Activated CD4-positive, alpha-beta T cell treated with anti-CD3 and anti-CD28 coated beads for 36 hours (primary cell): ENCODE measurements around the gene ZNF101. TPM values are rescaled to one million over a fixed set of nuclear protein-coding genes. Genes with fewer than 3 reads are reported as not detected.
A peak's percentile ranks its signal among the peaks of the same experiment; 100 is the strongest.

ENCODE experiments used
- ATAC-seq: fragments of 200-7000 bp; cut with Tn5 transposase; one replicate; pipeline ENCODE4 v1.10.0; 2021; ENCODE audit warnings: mild to moderate bottlenecking, moderate library complexity
- CTCF ChIA-PET: fragments of 350-600 bp; sonication (Branson Sonifier 250); formaldehyde crosslinking; loops from one replicate; lab custom pipeline; 2021; ENCODE audit warnings: antibody characterized with exemption; lab: Charles Lee
- POLR2A ChIA-PET: fragments of 350-600 bp; sonication (Branson Sonifier 250); formaldehyde crosslinking; loops from one replicate; lab custom pipeline; 2021; ENCODE audit warnings: antibody characterized with exemption, inconsistent platforms; lab: Charles Lee
- DNase-seq: peaks from one replicate; pipeline ENCODE4 v3.0.0-alpha.2; 2020
- H3K27ac Mint-ChIP-seq: one replicate; pipeline ENCODE4 v1.8.0; 2021; ENCODE audit warnings: mixed read lengths
- H3K27me3 Mint-ChIP-seq: one replicate; pipeline ENCODE4 v1.8.0; 2021; ENCODE audit warnings: mixed read lengths
- H3K36me3 Mint-ChIP-seq: one replicate; pipeline ENCODE4 v1.8.0; 2021; ENCODE audit warnings: low read depth, mixed read lengths
- H3K4me1 Mint-ChIP-seq: one replicate; pipeline ENCODE4 v1.8.0; 2021; ENCODE audit warnings: mixed read lengths
- H3K4me3 Mint-ChIP-seq: one replicate; pipeline ENCODE4 v1.8.0; 2021; ENCODE audit warnings: mild to moderate bottlenecking, moderate library complexity, mixed read lengths
- H3K9me3 Mint-ChIP-seq: one replicate; pipeline ENCODE4 v1.8.0; 2021; ENCODE audit warnings: low read depth, mixed read lengths
- intact Hi-C, 2 experiments: fragments of 100-400 bp; cut with DNase I in 1 of 2; cut with micrococcal nuclease in 1 of 2; formaldehyde crosslinking; loops; one replicate each; pipeline versions ENCODE4 v1.14.2 to v1.15.1; 2022 to 2024; cut with DNase I, micrococcal nuclease
- total RNA-seq, 2 experiments: library from RNA; stranded (reverse); gene quantifications; one replicate each; pipeline ENCODE4 v1.2.3, GENCODE V29; 2021

The ZNF101 gene
- total RNA-seq, 2 experiments from 2014 or later: 63.9 to 70.8 TPM

DNA sequence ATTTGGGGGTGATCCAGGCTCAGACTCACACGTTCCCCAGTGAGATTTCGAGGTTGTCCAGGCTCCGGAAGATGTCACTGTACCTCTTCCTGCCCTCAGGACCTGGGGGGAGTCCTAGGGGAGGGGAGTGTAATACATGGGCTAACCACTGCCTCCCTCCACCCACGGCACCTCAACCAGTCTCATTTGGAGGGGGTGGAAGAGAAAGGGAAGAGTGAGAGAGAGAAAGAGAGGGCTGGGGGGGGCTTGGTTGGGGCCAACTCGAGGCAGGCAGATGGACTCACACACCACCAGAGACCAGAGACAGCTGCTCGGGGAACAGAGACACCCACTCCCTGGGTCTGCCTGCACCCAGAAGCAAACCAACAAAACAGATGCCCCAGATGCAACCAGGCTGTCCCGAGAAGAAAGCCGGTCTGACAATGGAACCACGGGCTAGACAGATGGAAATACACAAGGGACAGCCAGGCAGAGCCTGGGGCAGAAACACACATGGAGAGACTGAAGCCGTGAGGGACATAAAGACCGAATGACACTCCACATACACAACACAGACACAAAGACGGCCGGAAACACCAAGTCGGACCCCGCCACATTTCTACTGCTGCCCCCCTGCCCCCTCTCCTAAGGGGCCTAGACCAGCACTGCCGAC, 26.0 kb upstream of the ZNF101 start:
- CTCF ChIA-PET: interaction anchor here (0.7 kb wide), 1 partner anchor 40 kb away, joined by 3 read pairs; no protein-coding TSS in a partner anchor
- Mint-ChIP-seq H3K27ac (peak overlapping the region; percentile 96), H3K36me3 (peaks cover 33% of the 10 kb centered on the region), H3K9me3 (no peaks in the 10 kb centered on the region), H3K27me3 (no peaks in the 10 kb centered on the region), H3K4me1 (peaks cover 10% of the 10 kb centered on the region), H3K4me3 (peak overlapping the region; percentile 100)
- intact Hi-C loops: loop anchor here (1.0 to 5.0 kb wide), 10 partner anchors 14 to 450 kb away; partner anchors contain the start of genes PBX4 (in 2 of the 2), ATP13A1 (in 1 of the 2), BORCS8 (in 1 of the 2) and LPAR2 (in 1 of the 2)
- POLR2A ChIA-PET: no interaction called here
- DNase-seq (peak; percentile 68), ATAC-seq (peak; percentile 54)

DNA sequence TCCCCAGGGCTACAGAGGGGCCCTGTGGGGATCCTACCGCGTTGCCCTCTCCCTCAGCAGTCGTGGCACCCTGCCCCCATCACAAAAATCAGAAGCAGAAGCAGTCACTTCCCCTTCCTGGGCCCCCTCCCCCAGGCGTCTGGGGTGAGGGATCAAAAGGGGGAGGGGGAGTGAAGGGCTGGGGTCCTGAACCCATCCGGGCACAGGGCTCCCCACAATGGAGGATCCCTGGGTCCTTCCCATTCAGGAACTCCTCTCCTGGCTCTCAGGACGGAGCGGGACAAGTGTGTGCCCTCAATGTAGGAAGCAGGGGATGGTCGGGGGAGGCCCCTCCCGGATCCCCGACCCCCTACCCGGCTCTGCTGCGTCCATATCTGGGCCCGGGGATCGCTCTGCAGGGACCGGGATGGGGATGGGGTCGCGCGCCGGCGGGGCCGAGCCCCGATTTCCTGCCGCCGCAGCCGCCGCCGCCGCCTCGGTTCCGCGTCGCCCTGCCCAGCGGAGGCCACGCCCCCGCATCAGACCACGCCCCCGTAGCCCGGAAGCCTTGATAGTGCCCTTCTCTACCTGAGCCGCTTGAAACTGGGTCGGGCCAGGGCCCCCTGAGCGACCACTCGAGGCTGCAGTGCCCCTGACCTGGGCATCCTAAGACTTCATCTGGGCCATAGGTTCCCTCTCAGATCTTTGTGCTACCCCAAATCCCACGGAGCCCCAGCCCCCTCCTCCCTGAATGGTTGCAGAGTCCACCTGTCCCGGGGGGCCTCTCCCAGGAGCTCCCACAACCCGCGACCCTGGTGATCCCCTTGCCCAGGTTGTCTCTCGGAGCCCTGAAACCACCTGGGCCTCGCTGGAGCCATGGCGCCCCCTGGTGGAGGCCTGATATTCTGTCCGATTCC, 25.2 kb upstream of the ZNF101 start, which contains the start of gene GMIP:
TSS of gene GMIP (minus strand) at position 500 of the 896 bp plus-strand sequence. CDS start at position 372, 128 bp downstream.
- DNase-seq (peak; percentile 92), ATAC-seq (peak; percentile 82)
- H3K36me3 Mint-ChIP-seq: peaks cover 33% of the 10 kb centered on the region
- intact Hi-C loops: loop anchor here (1.0 to 5.0 kb wide), 10 partner anchors 15 to 451 kb away; partner anchors contain the start of genes PBX4 (in 2 of the 2), ATP13A1 (in 1 of the 2), BORCS8 (in 1 of the 2) and LPAR2 (in 1 of the 2)
- H3K27ac Mint-ChIP-seq: peak within 1 kb of the TSS; percentile 96
- CTCF ChIA-PET: interaction anchor here (0.6 to 2.5 kb wide), 13 partner anchors 17 to 317 kb away, joined by 3 to 30 read pairs (median 4); no protein-coding TSS in a partner anchor
- H3K4me1 Mint-ChIP-seq: peaks cover 10% of the 10 kb centered on the region
- H3K9me3 Mint-ChIP-seq: no peaks in the 10 kb centered on the region
- POLR2A ChIA-PET: interaction anchor here (0.7 kb wide), 1 partner anchor 112 kb away, joined by 3 read pairs; no protein-coding TSS in a partner anchor
- H3K27me3 Mint-ChIP-seq: no peaks in the 10 kb centered on the region
- peak within 1 kb of the TSS; percentile 100 for H3K4me3 Mint-ChIP-seq

DNA sequence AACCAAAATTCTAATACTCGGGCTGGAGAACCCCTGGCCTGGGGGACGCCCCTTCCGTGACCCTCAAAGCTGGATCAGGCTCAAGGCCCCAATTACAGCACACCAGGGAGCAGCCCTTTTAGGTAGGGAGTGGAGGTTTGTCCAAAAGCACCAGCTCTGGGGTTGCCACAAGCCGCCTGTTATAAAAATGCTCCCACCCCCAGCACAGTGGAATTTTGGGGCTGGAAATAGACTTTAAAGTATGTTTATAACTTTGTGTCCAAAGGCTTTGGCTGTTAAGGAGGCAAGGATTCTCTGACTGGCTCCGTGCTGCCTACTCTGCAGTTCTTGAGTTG, 24.6 kb upstream of the ZNF101 start:
- peaks cover 10% of the 10 kb centered on the region for H3K4me1 Mint-ChIP-seq
- POLR2A ChIA-PET: interaction anchor here (0.7 kb wide), 1 partner anchor 112 kb away, joined by 3 read pairs; no protein-coding TSS in a partner anchor
- DNase-seq (no peak), ATAC-seq (no peak)
- H3K27ac Mint-ChIP-seq: peak overlapping the region; percentile 96
- peaks cover 32% of the 10 kb centered on the region for H3K36me3 Mint-ChIP-seq
- H3K4me3 Mint-ChIP-seq: peak overlapping the region; percentile 100
- H3K9me3 Mint-ChIP-seq: no peaks in the 10 kb centered on the region
- intact Hi-C loops: loop anchor here (1.0 to 5.0 kb wide), 2 partner anchors 112 to 452 kb away; partner anchors contain the start of genes BORCS8 (in 1 of the 2) and RFXANK (in 1 of the 2)
- H3K27me3 Mint-ChIP-seq: no peaks in the 10 kb centered on the region
- CTCF ChIA-PET: interaction anchor here (0.6 to 2.5 kb wide), 15 partner anchors 17 to 316 kb away, joined by 3 to 30 read pairs (median 4); no protein-coding TSS in a partner anchor

DNA sequence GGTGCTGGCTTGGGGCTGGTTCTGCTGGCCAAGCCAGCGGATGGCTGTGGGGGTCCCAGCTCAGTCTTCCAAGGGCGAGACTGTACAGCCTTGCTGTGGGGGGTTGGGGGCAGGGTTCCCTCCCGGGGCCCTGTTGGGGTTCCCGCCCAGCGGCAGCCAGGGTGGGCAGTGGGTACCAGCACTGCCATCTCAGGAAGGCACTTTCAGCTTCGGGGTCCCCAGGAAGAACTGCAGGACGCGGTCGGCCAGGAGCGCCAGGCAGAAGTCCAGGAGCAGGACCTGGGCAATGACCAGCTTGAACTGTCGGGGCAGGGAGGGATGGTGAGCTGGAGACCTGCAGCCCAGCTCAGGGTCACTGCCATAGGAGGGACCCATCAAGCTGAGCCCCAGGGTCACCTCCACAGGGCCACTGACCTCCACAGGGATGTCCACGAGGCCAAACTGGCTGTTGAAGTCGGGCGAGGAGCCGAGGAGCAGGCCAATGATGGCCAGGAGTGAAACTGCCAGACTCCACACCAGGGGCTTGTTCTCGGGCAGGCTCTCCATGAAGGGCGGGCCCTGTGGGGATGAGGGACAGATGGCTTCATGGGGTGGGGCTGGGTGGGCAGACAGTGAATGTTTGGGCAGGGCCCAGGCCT, 23.3 kb upstream of the ZNF101 start:
- ChIA-PET POLR2A (no interaction called here), CTCF (interaction anchor here (1.0 to 2.5 kb wide), 2 partner anchors 25 to 114 kb away, joined by 3 to 30 read pairs; no protein-coding TSS in a partner anchor)
- intact Hi-C loops: no loop called here
- no peak overlapping the region for H3K4me3 Mint-ChIP-seq
- no peak for ATAC-seq
- H3K27ac Mint-ChIP-seq: no peak overlapping the region
- H3K9me3 Mint-ChIP-seq: no peaks in the 10 kb centered on the region
- DNase-seq: no peak
- H3K36me3 Mint-ChIP-seq: peaks cover 29% of the 10 kb centered on the region
- H3K27me3 Mint-ChIP-seq: no peaks in the 10 kb centered on the region
- H3K4me1 Mint-ChIP-seq: peaks cover 10% of the 10 kb centered on the region

DNA sequence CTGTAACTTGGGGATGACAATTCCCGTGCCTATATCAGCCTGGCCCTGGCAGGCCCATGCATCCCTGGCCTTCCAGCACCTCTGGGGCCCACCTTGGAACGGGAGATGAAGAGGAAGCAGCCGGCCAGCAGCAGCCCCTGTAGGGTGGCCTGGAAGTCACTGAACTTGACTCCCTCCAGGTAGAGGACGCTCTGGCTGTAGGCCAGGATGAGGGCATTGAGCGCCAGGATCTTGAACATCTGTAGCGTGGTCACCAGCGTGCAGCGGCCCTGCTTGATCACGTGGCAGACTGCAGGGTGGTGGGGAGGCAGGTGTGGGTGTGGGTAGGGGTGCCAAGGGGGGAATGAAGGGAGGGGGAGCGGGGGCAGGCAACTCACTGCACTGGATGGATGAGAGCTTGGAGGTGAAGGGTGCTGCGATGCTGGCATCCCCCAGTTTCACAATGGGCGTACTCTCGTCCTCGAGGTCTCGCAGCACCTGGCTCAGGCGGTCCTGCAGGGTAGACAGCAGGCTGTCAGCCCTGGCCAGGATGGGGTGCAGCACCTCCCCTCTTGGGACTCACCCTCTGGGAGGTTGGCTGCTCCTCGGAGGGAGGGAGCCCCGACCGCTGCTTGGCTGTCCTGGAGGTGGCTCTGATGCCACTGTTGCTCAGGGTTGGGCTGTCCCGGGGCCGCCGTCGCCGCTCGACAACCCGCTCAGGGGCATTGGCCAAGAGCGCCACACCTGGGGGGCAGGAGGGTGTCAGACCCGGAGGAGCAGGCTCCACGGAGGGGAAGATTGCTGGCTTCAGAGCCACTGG, 21.4 kb upstream of the ZNF101 start:
- ChIA-PET POLR2A (no interaction called here), CTCF (interaction anchor here (0.6 kb wide), 1 partner anchor 116 kb away, joined by 4 read pairs; no protein-coding TSS in a partner anchor)
- ATAC-seq (no peak), DNase-seq (no peak)
- no peak overlapping the region for H3K27ac Mint-ChIP-seq
- no peak overlapping the region for H3K4me3 Mint-ChIP-seq
- intact Hi-C loops: no loop called here
- no peaks in the 10 kb centered on the region for H3K27me3 Mint-ChIP-seq
- H3K4me1 Mint-ChIP-seq: peaks cover 6% of the 10 kb centered on the region
- no peaks in the 10 kb centered on the region for H3K9me3 Mint-ChIP-seq
- H3K36me3 Mint-ChIP-seq: peaks cover 38% of the 10 kb centered on the region

DNA sequence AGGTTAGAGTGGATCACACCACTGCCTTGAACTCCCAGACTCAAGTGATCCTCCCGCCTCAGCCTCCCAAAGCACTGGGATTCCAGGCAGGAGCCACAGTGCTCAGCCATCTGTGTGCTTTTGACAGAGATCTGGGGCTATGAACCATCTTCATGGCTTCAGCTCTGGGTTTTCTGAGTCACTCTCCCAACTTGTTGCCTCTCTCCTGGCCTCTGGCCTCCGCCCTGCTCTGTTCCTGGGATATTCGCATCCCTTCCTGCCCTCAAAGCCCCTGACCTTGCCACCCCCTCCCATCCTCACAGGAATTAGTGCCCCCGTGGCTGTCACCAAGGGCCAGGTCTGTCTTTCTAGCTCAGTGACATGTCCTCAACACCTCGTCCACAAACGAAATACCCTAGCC, 19.5 kb upstream of the ZNF101 start:
- H3K9me3 Mint-ChIP-seq: no peaks in the 10 kb centered on the region
- peaks cover 45% of the 10 kb centered on the region for H3K36me3 Mint-ChIP-seq
- H3K27me3 Mint-ChIP-seq: no peaks in the 10 kb centered on the region
- CTCF ChIA-PET: interaction anchor here (0.5 to 0.9 kb wide), 2 partner anchors 95 to 471 kb away, joined by 3 read pairs; no protein-coding TSS in a partner anchor
- H3K4me3 Mint-ChIP-seq: no peak overlapping the region
- no peaks in the 10 kb centered on the region for H3K4me1 Mint-ChIP-seq
- DNase-seq (no peak), ATAC-seq (no peak)
- intact Hi-C loops: no loop called here
- H3K27ac Mint-ChIP-seq: no peak overlapping the region
- POLR2A ChIA-PET: interaction anchor here (0.8 kb wide), 1 partner anchor 12 kb away, joined by 3 read pairs; no protein-coding TSS in a partner anchor

DNA sequence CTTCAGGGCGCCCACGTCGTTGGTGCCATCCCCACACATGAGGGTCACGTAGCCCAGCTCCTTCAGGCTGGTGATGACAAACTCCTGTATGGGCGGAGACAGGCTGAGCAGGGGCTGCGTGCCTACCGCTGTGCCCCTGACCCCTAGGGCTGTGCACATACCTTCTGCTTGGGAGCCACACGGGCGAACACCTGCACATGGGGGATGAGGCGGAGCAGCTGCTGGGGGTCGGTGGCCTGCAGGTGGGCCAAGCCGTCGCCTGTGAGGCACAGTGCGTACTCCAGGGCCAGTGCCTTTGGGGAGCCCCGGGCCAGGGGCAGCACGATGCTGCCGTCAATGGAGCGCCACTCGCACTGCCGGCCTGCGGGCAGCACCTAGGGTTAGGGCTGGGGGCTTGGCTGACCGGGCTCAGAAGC, 19.1 kb upstream of the ZNF101 start:
- H3K27ac Mint-ChIP-seq: no peak overlapping the region
- intact Hi-C loops: no loop called here
- POLR2A ChIA-PET: interaction anchor here (0.8 kb wide), 1 partner anchor 12 kb away, joined by 3 read pairs; no protein-coding TSS in a partner anchor
- H3K4me1 Mint-ChIP-seq: no peaks in the 10 kb centered on the region
- H3K4me3 Mint-ChIP-seq: no peak overlapping the region
- CTCF ChIA-PET: interaction anchor here (0.9 to 2.2 kb wide), 2 partner anchors 95 to 117 kb away, joined by 3 to 5 read pairs; no protein-coding TSS in a partner anchor
- DNase-seq (no peak), ATAC-seq (no peak)
- H3K27me3 Mint-ChIP-seq: no peaks in the 10 kb centered on the region
- peaks cover 44% of the 10 kb centered on the region for H3K36me3 Mint-ChIP-seq
- no peaks in the 10 kb centered on the region for H3K9me3 Mint-ChIP-seq

DNA sequence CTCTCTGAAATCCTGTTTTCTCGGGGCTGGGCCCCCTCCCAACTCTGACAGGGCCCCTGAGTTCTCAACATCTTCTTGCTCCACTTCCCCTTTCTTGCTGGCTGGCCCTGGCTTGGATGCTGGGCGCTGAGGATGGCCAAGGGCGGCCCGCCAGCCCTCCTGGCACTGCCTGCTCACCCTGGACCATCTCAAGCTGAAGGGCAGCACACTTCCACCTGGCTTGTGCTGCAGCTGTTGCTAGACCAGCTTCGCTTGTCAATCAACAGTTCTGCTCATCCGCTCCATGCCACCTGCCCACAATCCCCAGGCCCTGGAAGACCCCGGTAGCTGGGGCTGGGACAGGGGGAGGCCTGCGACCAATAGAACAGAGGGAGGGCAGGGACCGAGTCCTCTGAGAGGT, 18.3 kb upstream of the ZNF101 start:
- DNase-seq (no peak), ATAC-seq (no peak)
- Mint-ChIP-seq H3K36me3 (peaks cover 44% of the 10 kb centered on the region), H3K27me3 (no peaks in the 10 kb centered on the region), H3K4me1 (no peaks in the 10 kb centered on the region), H3K9me3 (no peaks in the 10 kb centered on the region), H3K4me3 (no peak overlapping the region), H3K27ac (no peak overlapping the region)
- POLR2A ChIA-PET: no interaction called here
- CTCF ChIA-PET: interaction anchor here (0.7 to 2.2 kb wide), 3 partner anchors 95 to 389 kb away, joined by 3 to 5 read pairs (median 5); partner anchors contain the start of gene ZNF682
- intact Hi-C loops: no loop called here

DNA sequence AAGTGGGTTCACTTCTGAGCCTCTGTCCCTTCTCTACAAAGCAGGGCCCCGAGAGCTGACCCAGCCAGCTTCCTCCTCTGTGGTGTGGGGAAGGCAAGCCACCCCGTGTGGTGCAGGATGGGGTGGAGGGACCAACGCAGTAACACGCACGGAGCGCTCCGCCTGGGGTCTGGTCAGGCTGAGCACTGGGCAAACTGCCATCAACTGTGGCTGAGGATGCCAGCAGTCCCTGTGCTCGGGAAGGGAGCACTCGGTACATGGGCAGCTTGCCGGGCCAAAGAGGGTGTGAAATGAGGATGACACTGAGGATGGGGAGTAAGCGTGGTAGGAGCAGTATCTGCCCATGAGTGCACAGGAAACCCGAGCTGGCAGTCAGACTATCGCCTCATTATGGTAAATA, 17.6 kb upstream of the ZNF101 start:
- H3K27me3 Mint-ChIP-seq: no peaks in the 10 kb centered on the region
- intact Hi-C loops: no loop called here
- DNase-seq: no peak
- H3K9me3 Mint-ChIP-seq: no peaks in the 10 kb centered on the region
- H3K4me1 Mint-ChIP-seq: no peaks in the 10 kb centered on the region
- H3K27ac Mint-ChIP-seq: no peak overlapping the region
- CTCF ChIA-PET: interaction anchor here (1.1 to 2.2 kb wide), 2 partner anchors 95 to 119 kb away, joined by 3 to 5 read pairs; no protein-coding TSS in a partner anchor
- POLR2A ChIA-PET: interaction anchor here (0.6 kb wide), 1 partner anchor 51 kb away, joined by 4 read pairs; no protein-coding TSS in a partner anchor
- ATAC-seq: no peak
- H3K4me3 Mint-ChIP-seq: no peak overlapping the region
- peaks cover 46% of the 10 kb centered on the region for H3K36me3 Mint-ChIP-seq
